NCI-H748 (cell line): ENCODE measurements around the gene NT5DC1.
"Not testable (repeated sequence)": the region's sequence is repeated elsewhere in the genome, so short reads cannot be mapped to it uniquely, and the experiment has no call there.

Experiments used
- DNase-seq: peaks from one replicate; lab custom pipeline; 2025; ENCODE audit not compliant: unreplicated experiment; lab: John Stamatoyannopoulos, UW

Gene NT5DC1

GRCh38 chr6:116268589-116269293 lies 168.1 kb downstream of the NT5DC1 start:
- peak; percentile 84 for DNase-seq

- DNase-seq = no peak
Measured at GRCh38 chr6:116271149-116271708, 170.6 kb downstream of the NT5DC1 start.

GRCh38 chr6:116277124-116277523 lies 176.5 kb downstream of the NT5DC1 start:
- no peak for DNase-seq

GRCh38 chr6:116278481-116278829 lies 177.8 kb downstream of the NT5DC1 start:
- no peak for DNase-seq

- peak; percentile 59 for DNase-seq
Measured at GRCh38 chr6:116278854-116279231, 178.2 kb downstream of the NT5DC1 start.

- DNase-seq = peak; percentile 98
Measured at GRCh38 chr6:116279232-116280160, 178.8 kb downstream of the NT5DC1 start, which contains the start of gene TSPYL1. TSPYL1 (minus strand) TSS chr6:116279930; CDS start chr6:116279830, 100 bp downstream.

GRCh38 chr6:116280161-116280932 lies 179.7 kb downstream of the NT5DC1 start:
- peak; percentile 23 for DNase-seq

GRCh38 chr6:116280933-116281316 lies 180.3 kb downstream of the NT5DC1 start:
- no peak for DNase-seq

- DNase-seq = no peak
Measured at GRCh38 chr6:116282698-116283097, 182.0 kb downstream of the NT5DC1 start.

- DNase-seq = no peak
Measured at GRCh38 chr6:116283191-116283590, 182.5 kb downstream of the NT5DC1 start.

GRCh38 chr6:116284984-116285383 lies 184.3 kb downstream of the NT5DC1 start:
- DNase-seq = not testable (repeated sequence)

- no peak for DNase-seq
Measured at GRCh38 chr6:116286773-116287358, 186.2 kb downstream of the NT5DC1 start.

- DNase-seq = peak; percentile 32
Measured at GRCh38 chr6:116287689-116288282, 187.1 kb downstream of the NT5DC1 start.

- no peak for DNase-seq
Measured at GRCh38 chr6:116289876-116290275, 189.2 kb downstream of the NT5DC1 start.

GRCh38 chr6:116290799-116291198 lies 190.1 kb downstream of the NT5DC1 start:
- DNase-seq = no peak

GRCh38 chr6:116291701-116292396 lies 191.2 kb downstream of the NT5DC1 start:
- DNase-seq = no peak

GRCh38 chr6:116292553-116292952 lies 191.9 kb downstream of the NT5DC1 start:
- DNase-seq = no peak

GRCh38 chr6:116298273-116298672 lies 197.6 kb downstream of the NT5DC1 start:
- DNase-seq = no peak

- DNase-seq = no peak
Measured at GRCh38 chr6:116298973-116299372, 198.3 kb downstream of the NT5DC1 start.
